SIG-M5 (cell line): ENCODE measurements around the gene PYGM.
"Not testable (repeated sequence)": the region's sequence is repeated elsewhere in the genome, so short reads cannot be mapped to it uniquely, and the experiment has no call there.

Source experiments
- DNase-seq: peaks from one replicate; lab custom pipeline; 2025; lab: John Stamatoyannopoulos, UW

The PYGM gene

DNA sequence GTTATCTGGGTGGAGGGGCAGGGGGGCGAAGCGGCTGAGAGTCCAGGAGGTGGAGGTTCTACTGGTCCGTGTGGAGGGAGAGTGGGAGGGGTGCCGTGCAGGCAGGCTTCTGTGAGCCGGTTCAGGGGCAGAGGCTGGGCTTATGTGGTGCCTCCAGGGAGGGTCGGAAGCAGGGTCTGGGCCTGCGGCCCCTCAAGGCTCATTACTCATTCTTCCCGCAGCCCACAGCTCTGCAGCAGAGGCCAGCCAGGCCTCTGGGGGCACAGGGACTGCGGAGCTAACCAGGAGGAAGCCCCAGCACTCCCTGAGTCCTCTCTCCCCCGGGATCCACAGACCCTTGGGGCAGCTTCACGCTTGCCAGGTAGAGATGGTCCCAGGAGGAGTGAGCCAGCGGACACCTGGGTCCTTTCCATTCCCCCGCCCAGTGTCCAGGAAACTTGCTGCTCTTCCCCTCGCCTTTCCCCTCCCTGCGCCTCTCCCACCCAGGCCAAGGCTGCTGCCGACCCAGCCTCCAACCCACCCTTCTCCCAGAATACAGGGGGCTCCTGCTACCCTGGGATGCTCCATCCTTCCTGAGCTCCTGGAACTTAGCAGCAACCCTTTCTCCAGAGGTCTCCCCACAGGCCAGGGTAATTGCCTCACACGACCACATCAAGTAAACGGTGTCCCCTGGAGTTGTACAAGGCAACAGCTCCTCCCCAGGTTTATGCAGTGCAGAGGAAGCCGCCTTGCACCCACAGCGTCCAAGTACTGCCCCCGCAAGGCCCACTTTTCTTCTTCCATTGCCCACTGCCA is 43.1 kb downstream of the PYGM start:
- DNase-seq: no peak

DNA sequence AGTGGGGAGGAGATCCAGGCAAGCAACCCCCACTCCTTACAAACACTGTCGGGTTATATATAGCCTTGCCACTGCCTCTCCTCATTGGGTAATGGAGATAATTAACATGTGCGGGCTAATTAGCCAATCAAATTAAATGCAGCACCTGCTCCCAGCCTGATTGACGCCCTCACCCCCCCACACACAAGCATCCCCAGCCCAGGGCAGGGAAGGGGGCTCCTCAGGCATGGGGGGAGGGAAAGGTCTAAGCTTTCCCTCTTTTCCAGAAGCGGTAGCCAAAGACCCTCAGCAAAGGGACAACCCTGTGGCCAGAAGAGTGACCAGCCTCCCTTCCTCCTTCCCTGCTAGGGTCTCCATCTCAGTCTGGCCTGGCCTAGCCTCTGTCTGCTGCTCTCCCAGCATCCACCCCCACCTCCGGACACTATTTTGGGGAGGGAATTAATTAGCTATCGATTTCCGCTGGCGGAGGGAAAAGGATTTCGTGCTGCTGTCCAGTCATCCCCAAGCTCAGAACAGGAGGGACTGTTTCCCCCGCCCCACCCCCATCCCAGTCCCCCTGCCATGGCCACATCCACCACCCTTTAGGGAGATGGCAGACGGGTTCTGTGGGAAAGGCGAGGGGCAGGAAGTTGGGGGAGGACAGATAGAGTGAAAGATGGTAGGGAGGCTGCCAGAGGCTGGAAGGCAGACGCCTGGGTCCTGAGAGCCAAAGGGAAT is 43.9 kb downstream of the PYGM start:
- no peak for DNase-seq

DNA sequence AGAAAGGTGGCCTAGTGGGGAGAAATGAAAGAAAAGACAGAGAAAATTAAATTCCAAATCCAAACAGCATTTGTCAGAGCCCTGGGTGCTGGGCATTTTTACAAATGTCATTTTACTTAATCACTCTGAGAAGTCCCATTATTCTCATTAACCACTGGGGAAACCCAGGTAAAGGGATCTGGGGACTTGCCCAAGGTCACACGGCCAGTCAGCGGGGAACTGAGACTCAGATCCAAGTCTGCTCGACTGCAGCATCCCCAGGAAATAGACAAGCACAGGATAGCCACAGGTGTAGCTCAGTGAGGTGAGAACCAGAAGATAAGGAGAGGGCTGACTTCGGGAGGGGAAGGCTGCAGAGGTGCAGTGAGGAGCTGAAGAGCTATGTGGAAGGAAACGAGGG is 44.7 kb downstream of the PYGM start:
- DNase-seq: no peak

GRCh38 chr11:64714666-64715065 is 45.1 kb downstream of the PYGM start:
- no peak for DNase-seq

DNA sequence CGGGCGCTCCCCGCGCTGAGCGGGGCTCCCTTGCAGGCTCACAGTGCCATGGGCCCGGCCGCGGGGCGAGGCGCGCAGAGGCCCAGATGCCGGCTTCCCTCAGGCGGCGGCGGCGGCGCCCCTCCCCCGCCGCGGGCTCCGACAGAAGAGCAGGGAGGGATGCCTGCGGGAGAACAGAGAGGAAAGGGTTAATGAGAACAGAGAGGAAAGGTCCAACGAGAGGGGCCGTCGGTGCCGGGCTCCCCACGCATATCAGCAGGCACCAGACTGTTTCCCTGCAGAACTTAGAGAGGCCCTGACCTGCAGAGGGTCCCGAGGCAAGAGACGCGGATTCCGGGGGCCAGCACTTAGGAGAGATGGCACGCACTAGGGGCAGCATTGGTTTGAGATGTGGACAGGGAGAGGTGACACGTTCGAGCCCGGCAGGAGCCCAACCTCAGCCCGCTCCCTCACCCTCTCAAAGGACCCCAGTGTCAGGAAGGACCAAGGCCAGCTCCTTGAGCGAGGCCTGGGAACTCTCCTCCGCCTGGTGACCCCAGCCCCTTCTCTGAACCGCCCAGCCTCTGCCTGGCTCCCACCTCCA is 45.9 kb downstream of the PYGM start:
- no peak for DNase-seq

DNA sequence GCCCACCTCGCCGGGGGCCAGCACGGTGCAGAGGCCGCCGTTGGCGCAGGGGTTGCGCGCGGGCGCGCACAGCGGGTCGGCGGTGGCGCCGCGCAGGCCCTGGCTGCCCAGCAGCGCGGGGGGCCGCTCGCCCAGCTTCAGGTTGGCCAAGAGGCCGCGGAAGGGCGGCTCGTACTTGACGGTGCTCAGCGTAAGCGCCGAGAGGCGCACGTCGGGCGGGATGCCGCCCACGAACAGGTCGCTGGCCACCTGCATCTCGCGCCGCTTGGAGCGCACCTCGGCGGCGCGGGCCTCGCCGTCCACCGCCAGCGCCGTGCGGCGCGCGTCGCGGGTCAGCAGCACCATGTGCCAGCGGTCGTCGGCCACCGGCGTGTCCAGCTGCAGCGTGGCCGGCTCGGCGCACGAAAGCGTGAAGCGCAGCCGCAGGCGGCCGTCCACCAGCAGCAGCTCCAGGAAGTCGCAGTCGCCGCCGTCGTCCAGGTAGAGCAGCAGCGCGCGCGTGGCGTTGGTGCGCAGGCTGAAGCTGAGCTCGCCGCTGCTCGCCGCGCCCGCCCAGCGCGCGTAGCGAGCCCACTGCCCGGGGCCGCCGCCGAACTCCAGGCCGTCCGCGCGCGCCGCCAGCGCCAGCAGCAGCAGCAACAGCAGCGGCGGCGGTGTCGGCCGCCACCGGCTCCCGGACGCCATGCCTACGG is 46.6 kb downstream of the PYGM start:
- DNase-seq: no peak

- DNase-seq: no peak
Measured at GRCh38 chr11:64712430-64713015, 47.3 kb downstream of the PYGM start.

GRCh38 chr11:64711956-64712362 is 47.8 kb downstream of the PYGM start:
- DNase-seq: no peak

- no peak for DNase-seq
Measured at GRCh38 chr11:64711138-64711955, 48.4 kb downstream of the PYGM start.

- no peak for DNase-seq
Measured at GRCh38 chr11:64710418-64711137, 49.2 kb downstream of the PYGM start.

- no peak for DNase-seq
Measured at GRCh38 chr11:64705501-64705900, 54.3 kb downstream of the PYGM start.

DNA sequence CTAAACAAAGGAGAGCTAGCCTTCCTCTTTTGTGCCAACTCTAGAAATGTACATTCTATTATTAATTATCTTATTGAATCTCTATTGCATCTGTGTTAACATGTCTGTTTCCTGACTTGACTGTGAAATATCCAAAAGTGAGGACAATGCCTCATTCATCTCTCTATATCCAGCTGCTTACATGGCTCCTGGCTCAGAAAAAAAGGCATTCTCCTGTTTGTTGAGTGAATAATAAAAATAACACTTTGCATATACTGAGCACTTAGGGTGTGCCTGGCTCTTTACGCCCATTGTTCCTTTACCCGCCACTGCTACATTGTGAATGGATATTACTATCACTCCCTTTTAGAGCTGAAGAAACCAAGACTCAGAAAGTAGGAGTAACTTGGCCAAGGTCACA is 56.7 kb downstream of the PYGM start:
- DNase-seq: no peak

- DNase-seq: not testable (repeated sequence)
Measured at GRCh38 chr11:64701956-64702355, 57.8 kb downstream of the PYGM start.

GRCh38 chr11:64698427-64698826 is 61.3 kb downstream of the PYGM start:
- no peak for DNase-seq

DNA sequence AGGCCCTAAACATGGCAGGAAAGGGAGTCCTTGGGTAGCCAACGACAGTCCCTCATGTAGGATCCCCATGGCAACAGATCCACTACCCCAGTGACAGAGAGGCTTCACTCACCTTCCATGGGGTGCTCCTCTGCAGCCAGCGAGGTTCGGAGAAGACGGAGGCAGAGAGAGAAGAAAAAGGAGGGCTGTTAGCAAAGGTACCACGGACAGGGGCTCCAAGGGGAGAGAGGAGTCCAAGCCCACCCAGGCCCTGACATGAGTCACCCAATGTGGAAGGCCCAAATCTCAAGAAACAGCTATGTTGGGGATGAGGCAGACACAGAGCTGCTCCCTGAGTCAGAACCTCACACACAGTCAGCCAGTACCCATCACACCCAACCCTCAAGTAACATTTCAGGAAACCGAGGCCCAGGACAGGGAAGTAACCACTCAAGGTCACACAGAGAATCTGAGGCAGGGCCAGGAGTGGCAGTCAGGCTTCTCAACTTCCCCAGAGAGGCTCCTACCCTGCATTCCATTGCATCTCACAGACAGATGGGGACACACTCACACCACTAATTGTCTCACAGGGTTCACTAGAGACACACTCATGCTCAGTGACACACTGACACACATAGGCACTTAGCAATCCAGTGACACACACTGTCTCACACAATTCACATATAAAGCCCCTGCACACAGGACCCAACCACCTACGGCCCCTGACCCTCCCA is 62.0 kb downstream of the PYGM start:
- DNase-seq: no peak
